GM03348 (cell line): ENCODE measurements around the gene THSD7A.

Source experiments
- DNase-seq: peaks from one replicate; pipeline ENCODE4 v3.0.0; 2012; ENCODE audit warnings: low spot score

THSD7A gene

DNA sequence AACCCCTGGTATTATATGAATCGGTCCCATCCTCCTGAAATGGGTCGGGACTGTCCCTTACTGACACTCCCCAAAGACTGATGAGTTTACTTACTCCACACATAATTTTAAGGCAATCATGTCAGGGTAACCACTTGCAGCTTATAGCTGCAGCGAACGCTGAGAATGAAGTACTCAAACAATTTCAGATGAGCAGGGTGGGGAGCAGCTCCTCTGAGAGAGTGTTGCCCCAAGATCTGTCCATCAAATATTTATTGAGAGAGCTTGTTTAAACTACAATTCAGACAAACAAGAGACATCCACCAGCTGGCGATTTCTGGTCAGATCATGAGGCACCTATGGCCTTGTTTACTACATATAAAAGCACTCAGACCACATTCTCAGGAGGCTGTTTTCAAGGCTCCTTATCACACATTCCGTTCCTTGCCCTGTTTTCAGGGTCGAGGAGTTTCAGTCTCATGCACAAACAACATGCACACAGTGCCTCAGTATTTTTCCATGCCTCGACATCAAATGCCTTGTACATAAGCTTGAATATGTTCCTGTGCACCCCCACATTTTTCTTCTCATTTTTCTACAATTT, 80.1 kb downstream of the THSD7A start:
- no peak for DNase-seq

DNA sequence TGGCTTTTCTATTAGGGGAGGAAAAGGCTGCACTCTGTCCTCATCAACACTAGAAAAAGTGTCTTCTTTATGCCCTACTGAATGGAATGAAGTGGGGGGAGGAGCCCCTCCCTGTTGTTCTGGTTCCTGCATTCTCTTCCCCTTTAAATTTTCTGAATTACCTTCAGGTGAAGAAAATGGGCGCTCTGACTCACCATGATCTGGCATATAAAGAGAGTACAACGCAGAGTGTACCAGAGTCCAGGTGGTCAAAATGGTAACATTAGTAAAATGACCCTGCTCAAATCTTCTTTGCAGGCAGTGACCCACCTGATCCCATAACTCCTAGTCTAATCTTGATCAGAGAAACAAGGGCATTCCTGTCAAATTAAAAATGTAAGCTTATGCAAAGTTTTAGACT, 80.7 kb downstream of the THSD7A start:
- DNase-seq = no peak

DNA sequence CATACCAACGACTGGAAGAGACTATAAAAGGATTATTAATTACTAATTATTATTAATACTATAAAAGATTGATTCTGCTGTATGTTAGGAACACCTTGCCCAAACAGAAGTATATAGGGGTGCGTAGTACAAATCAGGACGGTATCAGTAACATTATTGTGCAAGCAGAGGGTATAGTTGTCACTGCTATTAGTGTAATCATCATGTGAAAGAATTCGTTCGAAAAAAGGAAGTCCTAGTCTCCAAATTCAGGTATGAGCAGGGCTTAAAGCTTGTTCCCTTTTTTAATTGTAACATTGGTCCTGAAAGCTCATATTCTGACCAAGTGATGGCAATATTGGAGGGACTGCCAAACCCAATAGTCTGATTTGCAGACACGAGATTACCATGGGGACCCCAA, 81.8 kb downstream of the THSD7A start:
- DNase-seq = no peak

DNA sequence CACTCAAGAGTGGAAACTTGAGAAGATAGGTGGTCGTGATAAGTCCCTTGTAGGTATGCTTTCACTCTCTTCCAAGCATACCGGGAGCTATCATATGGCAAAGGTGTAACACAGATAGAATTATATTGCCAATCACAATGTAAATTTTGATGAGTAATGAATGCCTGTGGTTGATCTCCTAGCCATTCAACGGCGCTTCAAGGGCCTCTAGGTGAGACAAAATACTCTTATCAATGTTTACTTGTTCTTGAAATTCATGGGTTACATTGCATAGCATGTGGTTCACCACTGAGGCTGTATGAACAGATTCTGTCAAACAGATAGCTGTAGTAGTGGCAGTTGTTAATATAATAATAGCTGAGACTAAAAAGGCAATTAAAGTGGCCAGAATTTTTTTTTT, 82.4 kb downstream of the THSD7A start:
- DNase-seq = no peak

DNA sequence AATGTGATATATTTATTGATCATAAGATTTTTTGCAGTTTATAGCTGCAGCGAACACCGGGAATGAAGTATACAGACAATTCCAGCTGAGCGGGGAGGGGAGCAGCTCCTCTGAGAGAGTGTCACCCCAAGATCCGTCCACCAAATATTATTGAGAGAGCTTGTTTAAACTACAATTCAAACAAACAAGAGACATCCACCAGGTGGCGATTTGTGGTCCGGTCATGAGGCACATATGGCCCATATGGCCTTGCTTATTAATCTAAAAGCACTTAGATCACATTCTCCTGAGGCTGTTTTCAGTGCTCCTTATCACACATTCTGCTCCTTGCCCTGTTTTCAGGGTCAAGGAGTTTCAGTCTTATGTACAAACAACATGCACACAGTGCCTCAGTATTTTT, 83.1 kb downstream of the THSD7A start:
- no peak for DNase-seq

DNA sequence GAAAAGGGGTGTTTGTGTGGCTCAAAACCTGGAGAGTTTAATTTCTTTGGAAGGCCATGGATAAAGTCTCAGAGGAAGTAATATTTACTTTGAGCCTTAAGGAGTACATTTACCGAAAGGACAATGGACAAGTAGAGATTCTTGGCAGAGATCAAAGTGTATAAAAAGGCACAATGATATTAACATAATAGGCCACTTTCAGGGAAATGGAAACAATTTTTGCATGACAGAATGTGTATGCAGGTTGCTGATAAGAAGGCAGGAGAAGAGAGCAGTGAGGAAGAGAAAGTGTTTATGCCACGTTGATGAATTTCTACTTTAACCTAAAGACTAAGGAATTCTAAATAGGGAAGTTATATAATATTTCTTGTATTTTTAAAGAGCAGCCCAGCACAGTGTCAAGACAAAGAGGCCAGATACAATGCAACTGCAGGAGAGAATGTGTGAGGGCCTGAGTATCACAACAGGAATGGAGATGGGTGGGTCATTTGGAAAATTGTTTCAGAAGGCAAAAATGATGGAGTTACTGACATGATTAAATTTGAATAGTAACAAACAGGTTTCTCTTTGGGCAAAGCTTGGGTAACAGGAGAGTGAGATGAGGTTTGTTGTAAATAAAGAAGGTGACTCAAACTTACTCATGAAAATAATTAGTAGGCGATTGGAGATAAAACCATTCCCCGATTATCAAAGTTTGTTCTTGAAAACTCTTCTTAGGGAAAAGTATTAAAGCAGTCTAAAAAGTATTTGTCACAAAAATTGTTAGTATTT, 84.1 kb downstream of the THSD7A start:
- DNase-seq = no peak

DNA sequence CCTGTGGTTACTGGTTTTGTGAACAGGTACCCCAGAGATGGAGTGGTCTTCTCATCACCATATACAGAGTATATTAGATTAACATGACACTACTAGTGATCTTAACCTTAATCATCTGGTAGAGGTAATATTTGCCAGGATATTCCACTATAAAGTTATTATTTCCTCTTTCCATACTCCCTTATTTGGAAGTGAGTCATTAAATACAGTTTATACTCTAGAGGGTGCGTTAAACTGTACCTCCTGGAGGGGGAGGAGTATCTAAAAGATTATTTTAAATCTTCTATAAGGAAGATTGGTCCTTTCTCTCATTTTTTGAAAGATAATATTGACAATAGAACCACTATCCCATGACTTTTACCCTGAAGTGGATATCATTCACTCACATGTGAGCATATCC, 85.4 kb downstream of the THSD7A start:
- no peak for DNase-seq

DNA sequence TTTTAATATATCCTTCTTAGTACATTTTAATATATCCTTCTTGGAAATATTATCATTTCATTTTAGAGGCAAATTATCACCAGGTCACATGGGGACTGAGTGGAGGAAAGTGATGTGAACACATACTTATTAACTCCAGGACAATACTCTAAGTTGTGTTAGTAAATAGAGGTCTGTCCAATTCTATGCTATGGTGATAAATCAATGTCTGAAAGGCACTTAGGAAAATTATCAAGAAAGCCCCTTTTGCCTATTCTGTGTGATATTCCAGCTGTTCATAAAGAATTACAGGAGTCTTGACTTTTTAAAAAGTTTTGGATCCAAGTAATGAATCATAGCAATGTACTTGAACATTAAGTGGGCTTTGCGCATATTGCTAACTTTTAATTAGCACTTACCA, 88.5 kb downstream of the THSD7A start:
- no peak for DNase-seq

DNA sequence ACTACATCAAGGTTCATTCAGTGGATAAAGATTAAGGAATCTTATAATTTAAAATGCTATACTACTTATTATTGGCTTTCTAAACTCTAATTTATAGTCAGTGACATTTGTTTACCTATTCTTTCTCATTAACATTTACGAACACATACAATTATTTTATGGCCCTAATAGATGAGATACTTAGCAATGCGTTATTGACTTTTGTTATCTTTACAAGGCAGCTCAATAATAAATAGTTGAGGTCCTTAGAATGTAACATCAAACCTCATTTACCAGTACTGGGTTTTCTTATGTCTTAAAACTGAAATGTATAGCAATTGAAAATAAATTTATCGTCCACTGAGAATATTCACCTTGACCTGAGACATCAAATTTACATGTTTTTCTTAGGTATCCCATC, 89.0 kb downstream of the THSD7A start:
- no peak for DNase-seq

DNA sequence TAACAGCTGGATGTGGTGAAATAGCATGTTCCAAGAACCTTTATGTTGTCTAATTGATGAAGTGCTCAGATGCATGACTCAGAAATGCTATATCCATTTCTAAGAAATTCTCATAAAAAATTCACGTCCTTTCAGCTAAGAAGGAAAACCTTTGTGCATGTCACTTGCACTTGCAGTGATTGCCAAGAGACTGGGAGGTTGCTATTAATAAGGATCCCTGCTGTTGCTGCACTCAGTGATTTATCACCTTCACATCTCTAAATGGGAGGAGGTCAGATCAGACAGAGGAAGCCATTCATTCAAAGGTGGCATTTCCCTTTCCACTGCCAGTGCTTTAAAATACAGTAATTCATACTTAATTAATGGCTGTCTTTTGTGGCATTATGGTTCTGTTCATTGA, 89.5 kb downstream of the THSD7A start:
- no peak for DNase-seq

DNA sequence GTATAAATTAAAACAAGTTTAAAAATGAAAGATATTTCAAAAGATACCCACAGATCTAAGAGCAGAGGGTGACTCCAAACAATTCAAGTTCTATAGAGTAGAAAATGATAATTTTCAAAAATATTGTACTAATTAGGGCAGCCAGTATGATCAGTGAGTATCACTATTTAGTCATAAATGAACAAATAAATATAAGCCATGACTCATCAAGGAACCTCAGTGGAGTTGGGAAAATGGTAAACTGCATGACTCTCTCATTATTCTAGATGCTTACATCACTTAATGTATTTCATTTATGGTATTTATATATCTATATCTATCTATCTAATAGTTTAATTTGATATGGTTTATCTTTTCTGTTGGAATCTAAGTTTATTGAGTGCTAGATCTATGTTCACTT, 94.3 kb downstream of the THSD7A start:
- DNase-seq = no peak

DNA sequence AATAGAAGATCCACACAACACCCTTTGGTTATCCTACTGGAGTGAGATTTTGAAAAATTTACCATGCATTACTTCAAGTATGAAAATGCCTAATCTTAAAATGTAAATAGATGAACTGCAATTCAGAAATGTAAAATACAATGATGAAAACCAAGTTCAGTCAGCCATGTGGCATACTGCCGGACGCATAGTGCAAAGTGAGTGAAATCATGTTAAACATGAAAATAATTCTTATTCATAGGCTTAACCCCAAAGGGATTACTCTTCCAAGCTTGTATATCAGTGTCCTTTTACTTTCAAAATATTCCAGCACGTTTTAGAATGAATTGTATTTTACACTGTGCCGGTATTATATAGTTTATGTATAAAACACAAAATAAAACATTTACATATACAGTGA, 99.8 kb downstream of the THSD7A start:
- DNase-seq = no peak

DNA sequence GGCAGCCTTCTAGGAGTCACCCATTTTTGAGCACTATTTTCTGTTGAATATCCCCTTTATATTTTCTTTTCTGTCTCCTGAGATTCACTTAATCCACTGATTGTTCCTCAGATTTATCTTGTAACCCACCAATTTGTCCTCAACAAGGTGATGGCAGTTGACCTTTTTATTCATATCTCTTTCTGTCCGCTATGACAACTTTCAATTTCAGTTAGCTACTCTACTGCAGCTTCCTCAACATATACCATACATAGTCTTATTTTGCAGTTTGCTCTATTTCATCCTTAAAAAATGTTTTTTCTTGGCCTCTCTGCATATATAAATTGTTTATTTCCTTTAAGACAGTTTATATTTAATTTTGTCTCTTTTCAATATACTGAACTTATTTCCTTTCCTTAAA, 101.3 kb downstream of the THSD7A start:
- no peak for DNase-seq

DNA sequence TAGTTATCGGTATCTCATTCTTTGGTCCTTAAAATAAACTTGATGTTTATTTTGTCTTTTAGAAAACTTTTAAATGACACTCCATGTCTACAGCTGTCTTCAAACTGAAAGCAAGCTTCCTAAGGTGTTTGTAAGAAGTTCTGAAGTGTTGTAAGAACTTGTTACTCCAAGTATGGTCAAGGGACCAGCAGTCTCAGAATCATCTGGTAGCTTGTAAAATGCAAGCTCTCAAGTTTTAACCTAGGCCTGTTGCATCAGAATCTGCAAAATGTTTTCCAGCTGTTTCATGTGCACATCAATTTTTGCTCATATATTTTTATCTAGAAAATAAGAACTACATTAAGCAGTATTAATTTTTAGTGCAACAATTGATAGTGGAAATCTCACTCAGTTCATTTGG, 104.1 kb downstream of the THSD7A start:
- DNase-seq = no peak

DNA sequence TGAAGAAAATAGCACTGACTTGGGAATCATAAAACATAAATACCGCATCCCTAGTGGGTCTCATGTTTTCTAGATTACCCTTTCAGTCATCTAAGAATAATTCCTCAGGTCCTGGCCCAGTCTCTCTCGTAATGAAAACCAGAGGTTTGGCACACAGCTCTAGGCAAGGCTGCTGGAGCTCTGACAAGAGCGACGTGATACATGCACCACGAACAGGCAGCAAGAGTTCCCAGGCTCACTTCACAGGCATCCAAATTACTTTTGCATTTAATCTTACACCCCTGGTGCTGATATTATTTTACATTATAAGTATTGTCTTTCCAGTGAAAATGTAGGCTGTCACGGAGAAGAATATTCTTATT, 105.2 kb downstream of the THSD7A start:
- peak; percentile 28 for DNase-seq

DNA sequence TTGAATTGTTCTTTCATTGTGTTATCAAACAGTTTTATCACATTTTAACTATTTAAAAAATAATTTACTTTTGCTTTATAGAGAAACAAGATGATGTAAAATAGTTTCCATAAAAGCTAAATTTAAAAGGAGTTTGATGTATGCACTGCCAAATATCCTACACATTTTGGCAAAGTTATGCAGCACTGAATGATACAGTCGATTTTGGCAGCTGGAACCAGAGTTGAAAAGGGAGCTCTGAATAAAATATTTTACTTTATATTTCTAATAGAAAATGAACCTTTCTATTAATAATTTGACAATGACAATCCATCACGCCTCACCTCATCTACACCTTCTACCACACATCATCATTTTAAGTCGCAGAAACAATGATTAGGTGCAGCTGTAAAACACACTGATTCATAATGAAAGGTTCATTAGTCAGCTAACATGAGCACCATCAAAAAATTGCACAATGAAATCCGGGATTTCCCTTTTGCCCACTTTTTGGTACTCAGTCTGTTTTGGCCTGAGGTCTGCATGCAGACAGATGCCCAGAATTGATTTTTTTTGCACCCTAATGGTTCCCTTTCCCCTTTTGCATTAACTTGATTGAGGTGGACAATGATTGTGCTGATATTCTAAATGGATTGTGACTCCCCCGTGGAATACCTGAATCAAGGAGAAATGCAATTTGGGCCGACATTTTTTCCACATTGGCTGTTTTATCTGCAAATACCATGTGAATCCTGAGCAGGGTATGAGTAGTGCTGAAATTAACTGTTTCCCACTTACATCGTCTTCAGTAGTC, 105.8 kb downstream of the THSD7A start:
- DNase-seq = no peak

DNA sequence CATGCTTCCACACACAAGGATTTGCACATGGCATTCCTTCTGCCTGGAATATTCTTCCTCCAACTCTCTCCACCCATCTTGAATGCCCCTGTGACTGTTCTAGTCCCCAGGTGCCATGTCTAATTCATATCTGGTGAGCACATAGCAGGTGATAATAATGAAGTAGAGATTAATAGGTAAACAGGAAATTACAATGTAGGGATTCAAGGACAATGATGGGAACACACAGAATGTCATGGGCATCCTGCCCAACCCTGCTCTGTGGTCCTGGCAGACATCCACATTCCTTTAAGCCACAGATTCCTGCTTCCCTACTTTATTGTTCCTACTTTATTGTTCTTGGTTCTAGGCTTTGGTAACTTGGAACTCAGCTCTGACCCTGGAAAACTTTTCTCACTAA, 115.8 kb downstream of the THSD7A start:
- no peak for DNase-seq

DNA sequence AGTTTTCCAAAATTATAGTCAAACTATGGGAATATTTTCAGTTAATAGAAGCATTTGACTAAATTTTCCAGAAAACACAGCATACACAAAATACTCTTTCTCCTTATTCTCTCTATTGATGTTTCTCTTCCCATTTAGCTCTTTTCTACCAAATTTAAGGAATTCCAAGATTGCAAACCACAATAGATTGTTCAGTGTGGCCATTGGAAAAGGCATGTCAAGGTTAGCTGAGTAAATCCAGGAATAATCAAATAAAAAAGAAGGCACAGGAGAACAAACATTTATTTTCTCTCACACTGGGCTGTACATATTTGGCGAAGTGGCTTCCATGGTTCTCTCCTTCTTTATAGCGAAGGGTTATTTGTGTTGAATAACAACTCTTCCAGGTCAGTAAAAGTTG, 117.3 kb downstream of the THSD7A start:
- DNase-seq = no peak

DNA sequence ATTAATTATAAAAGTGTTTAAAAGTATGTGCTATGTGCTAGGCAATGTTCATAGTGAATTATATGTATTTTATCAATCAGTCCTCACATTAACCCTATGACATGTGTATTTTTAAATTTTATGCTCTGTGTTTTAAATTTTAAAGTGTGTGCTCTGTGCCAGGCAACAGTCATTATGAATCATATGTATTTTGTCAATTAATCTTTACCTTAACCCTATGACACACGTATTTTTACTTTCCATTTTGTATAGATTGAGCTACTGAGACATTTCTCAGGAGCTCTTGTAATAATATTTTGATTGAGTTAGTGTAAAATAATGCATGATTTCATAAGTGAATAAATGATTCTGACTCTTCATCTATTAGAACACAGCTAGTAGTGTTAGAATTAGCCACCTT, 117.8 kb downstream of the THSD7A start:
- DNase-seq = no peak

DNA sequence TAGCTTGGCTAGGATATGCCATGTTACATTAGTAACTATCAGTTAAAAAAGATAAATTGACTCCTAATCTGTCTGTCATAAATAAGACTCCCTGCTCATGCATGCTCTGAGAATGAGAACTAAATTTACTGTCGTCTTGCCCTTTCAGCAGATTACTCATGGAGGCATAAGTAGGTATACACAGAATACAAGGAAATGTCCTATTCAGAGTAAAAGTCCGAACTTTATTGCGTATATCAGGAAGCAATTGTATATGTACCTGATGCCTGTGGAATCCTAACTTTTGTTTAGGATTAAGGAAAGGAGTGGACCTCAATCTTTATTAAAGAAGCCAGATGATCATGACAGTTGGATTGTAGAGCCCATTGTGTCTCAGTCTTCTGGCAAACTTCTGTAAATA, 118.6 kb downstream of the THSD7A start:
- DNase-seq = no peak

DNA sequence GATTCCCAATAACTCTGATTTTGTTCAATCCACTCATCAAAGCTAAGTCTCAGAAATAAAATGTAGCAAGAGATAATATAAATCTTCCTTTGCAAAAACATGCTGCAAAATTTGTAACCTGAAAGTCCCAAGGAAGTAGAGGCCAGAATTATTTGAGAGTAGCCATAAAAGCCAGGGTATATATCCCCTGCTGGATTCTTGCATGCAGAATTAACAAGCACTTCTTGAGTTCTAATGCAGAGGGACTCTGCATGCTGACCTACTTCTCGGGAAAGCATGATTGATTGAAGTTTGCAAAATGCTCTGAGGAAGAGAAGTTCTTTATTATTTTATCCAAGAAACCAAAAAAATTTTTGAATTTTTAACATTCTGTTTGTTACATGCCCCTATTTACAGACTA, 121.6 kb downstream of the THSD7A start:
- DNase-seq = no peak

DNA sequence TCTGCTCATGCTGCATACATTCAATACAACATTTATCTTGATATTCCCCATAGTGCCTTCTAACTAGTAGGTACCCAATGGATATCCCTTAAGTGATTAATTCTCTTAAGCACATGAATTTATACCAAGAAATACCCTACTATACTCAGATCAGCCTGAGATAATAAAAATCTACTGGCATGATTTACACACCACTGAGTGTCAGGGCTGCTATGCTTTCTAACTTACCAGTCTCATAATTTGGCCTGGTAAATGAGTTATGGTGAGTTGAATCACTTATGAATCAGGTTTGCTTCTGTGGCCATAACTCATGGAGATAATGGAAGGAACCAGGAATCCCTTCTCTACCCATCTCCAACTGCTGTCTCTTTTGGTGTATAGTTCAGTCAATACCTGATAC, 122.8 kb downstream of the THSD7A start:
- DNase-seq = no peak

DNA sequence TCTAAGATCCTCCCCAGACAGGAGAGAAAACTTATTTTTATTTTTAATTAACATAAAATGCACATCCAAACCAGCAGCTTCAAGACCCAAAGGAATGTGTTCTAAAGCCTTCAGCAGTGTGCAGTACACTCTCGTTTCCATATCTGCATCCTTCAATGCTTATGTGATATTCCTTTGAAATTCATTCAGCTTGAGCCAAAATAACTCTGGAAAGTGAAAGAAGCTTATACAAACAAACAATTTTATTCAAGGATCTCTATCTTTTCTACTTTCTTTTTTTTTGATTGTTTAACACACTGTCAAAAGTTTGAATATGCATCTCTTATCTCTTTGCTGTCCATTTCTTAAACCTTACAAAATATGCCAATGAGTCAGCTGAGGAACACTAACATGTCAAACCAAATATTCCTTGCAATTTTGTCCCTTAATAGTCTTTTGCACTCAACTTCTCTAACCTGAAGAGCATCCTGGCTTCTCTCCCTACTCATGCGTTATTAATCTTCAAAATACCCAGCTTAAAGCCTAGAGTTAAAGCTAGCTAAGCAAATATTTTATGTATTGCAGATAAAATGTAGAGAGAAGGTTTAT, 124.3 kb downstream of the THSD7A start:
- no peak for DNase-seq
